ENCODE measurements around the gene KCNH6.

The KCNH6 gene, protein sequence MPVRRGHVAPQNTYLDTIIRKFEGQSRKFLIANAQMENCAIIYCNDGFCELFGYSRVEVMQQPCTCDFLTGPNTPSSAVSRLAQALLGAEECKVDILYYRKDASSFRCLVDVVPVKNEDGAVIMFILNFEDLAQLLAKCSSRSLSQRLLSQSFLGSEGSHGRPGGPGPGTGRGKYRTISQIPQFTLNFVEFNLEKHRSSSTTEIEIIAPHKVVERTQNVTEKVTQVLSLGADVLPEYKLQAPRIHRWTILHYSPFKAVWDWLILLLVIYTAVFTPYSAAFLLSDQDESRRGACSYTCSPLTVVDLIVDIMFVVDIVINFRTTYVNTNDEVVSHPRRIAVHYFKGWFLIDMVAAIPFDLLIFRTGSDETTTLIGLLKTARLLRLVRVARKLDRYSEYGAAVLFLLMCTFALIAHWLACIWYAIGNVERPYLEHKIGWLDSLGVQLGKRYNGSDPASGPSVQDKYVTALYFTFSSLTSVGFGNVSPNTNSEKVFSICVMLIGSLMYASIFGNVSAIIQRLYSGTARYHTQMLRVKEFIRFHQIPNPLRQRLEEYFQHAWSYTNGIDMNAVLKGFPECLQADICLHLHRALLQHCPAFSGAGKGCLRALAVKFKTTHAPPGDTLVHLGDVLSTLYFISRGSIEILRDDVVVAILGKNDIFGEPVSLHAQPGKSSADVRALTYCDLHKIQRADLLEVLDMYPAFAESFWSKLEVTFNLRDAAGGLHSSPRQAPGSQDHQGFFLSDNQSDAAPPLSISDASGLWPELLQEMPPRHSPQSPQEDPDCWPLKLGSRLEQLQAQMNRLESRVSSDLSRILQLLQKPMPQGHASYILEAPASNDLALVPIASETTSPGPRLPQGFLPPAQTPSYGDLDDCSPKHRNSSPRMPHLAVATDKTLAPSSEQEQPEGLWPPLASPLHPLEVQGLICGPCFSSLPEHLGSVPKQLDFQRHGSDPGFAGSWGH

DNA sequence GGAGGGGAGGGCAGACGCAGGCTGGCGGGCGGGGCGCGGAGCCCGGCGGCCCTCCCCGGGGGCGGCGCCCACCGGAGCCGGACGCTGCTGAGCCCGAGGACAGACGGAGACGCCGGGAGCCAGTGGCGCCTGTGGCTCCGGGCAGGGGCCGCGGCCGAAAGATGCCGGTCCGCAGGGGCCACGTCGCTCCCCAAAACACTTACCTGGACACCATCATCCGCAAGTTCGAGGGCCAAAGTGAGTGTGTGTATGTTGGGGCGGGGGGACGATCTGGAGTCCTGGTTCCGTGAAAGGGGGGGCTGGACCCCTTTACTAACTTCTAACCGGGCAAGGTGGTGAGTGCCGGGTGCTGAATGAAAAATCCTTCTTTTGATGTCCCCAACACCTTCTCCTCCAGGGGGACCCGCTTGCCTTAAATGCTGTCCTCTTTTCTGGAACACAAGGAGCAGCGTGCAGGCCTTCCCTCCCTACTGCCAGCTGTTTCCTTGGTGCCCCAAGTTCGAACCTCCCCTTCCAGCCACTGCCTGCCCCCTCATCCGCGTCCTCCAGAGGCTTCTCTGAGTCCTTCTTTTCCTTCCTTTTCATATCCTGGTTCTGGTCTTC is at the start of gene KCNH6:
KCNH6 (plus strand) TSS at position 106 of the 603 bp plus-strand sequence; CDS start at position 162, 56 bp downstream.
- no peak for DNase-seq (ENCODE audit: low read depth)

DNA sequence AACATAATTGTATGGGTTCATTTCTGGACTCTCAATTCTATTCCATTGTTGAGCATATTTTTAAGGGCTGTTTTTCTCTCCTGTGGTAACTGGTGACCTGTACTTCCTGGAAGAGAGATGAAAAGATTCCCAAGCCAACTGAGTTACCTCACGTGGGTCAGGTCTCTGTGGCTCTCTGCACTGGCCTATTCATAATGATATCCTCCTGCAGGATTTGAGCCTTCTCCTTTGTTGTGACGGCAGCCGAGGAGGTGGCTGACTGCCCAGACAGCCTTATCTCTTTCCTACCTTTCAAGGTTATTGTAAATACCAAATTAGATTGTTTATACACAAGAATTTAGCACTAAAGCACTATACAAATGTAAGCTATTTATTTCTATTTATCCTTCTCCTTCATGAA is 49.0 kb upstream of the KCNH6 start:
- no peak for DNase-seq (ENCODE audit: low read depth)

DNA sequence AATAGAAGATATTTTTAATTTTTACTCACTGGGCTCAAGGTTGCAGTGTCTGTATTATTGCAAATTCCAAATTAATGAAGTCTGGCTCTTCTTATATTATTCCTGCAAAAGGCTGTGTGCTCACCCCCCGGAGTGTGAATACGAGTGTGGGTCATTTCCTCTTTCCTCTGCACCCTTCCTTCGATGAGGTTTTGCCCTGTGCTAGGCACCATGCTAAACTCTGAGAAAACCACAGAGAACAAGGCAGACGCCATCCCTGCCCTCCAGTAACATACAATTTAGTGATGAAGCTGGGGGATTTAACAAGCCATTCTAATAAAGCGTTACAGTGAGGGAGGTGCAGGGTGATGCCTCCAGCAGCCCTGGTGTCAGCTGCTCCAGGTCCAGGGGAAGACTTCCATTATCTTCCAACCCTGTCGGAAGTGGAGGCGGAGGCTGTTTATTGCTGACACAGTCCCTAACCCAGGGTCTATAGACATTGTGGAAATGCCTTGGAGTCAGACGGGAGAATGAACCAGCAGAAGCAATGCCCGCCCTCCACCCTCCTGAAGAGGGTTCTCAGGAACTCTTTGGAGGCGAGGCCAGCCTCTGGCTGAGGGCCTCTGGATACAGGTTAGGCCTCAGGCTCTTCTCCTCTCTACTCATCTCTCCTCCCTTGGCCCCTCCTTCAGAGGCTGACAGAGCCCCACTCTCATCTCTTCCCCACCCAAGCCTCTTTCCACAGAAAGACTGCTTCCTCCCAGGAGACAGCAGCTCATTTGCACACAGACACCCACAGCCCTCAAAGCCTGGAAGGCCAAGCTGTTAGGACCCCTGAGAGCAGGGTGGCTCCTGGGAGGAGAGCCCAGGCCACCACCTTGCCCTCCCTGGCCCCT is 48.3 kb upstream of the KCNH6 start:
- DNase-seq (ENCODE audit: low read depth) = no peak

DNA sequence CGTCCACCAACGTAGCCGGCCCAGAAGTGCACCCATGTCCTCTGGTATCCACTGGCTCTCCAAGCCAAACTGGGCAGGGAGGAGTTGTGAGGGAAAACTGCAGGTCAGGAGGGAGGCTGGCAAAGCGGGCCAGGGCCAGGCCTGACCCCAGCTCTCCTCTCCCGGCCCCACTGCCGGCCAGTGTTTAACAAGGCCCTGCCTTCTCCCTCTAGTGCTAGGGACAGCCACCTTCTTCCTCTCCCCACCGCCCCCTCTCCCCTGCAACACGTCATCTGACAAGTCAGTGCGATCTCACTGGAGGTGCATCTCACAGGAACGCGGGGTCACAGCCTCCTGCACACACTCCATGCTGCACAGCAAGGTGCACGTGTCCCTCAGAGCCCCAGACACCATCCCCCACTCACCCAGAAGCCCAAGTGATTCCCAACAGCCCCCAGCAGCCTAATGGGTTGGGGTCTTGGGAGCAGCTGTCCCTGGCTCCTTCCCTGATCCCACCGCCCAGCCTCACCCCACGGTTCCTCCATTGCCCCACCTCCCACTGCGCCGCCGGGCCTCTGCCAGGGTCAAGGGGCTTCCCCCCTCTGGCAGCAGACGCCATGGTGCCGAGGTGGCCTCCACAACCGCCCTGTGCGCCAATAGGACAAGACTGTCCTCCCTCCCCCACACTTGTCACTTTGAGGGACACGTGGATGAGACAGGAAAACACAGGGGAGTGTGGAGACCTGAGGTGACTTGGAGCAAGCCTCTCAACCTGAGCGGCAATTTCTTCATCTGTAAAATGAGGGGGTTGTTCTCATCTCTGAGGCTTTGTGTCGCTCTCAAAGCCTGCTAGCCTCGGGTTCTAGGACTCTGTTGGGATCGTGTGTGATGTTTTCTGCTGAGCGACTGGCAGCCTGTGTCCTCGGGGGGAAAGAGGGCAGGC is 47.4 kb upstream of the KCNH6 start:
- DNase-seq (ENCODE audit: low read depth) = no peak

DNA sequence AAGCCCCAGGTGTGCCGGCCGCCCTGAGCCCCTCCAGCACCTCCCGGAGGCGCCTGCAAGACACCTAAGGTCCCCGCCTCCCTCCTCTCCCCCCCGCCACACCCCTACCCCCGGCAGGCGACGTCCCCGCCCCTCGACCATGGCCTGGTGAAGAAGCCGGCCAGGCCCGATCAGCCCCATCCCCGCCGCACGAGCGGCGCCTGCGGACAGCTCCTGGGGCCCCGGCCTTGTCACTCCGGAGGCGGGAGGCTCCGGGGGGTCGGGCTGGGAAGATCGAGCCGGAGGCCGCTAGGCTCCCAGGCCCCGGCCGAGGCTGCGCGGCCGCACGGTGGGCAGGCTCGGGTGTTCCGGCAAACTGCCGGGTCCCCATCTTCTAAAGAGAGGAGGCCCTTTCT is 46.7 kb upstream of the KCNH6 start:
- DNase-seq (ENCODE audit: low read depth) = no peak

DNA sequence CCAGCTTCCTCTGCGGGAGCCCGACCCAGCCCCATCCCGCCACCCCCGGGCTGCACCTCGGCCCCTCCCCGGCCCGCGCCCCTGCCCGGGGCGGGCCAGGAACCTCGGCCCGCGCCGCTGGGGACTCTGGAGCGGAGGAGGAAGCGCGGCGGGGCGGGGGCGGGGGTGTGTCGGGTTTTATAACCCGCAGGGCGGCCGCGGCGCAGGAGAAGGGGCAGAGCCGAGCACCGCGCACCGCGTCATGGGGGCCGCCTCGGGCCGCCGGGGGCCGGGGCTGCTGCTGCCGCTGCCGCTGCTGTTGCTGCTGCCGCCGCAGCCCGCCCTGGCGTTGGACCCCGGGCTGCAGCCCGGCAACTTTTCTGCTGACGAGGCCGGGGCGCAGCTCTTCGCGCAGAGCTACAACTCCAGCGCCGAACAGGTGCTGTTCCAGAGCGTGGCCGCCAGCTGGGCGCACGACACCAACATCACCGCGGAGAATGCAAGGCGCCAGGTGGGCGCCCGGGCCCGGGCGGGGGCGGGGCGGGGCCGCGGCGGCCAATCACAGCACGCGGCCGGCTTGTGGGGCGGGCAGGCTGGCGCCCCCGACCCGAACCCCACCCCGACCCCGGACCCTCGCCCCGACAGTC is 46.2 kb upstream of the KCNH6 start, which contains the start of gene ACE:
ACE (plus strand) TSS at position 208 of the 626 bp plus-strand sequence; CDS start at position 242, 34 bp downstream.
- no peak for DNase-seq (ENCODE audit: low read depth)

DNA sequence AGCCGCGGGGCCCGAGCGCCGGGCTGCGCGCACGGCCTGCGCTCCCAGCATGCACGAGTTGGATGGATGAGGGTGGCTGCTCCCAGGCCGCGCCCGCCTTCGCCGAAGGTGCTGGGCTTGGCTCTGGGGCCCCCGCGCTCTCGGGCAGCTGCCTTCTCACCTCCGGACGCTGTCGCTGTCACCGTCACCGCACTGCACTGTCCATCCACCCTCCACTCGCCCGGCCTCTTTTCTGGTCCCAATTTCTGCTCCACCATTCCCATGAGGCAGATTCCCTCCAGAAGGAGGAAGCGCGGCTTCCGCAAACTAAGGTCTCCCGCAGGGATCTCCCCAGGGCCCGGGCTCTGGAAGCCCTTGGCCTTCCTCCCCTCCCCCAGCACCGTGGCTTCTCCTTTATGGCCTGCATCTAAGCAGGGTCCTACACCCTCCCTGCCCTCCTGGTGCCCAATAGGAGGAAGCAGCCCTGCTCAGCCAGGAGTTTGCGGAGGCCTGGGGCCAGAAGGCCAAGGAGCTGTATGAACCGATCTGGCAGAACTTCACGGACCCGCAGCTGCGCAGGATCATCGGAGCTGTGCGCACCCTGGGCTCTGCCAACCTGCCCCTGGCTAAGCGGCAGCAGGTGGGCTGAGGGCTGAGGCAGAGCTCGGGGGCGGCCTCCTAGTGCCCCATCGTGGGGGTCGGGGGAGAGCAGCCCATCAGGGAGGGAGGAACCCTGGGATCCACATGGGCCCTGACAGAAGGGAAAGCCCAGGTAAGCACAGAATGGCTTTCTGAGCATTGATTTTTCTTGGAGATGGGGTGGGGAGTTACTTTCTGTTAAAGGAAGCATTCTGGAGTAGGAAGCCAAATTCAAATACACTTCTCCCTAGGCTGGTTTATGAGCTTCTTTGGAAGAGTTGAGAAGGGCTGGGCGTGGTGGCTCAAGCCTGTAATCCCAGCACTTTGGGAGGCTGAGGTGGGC is 45.4 kb upstream of the KCNH6 start:
- no peak for DNase-seq (ENCODE audit: low read depth)

DNA sequence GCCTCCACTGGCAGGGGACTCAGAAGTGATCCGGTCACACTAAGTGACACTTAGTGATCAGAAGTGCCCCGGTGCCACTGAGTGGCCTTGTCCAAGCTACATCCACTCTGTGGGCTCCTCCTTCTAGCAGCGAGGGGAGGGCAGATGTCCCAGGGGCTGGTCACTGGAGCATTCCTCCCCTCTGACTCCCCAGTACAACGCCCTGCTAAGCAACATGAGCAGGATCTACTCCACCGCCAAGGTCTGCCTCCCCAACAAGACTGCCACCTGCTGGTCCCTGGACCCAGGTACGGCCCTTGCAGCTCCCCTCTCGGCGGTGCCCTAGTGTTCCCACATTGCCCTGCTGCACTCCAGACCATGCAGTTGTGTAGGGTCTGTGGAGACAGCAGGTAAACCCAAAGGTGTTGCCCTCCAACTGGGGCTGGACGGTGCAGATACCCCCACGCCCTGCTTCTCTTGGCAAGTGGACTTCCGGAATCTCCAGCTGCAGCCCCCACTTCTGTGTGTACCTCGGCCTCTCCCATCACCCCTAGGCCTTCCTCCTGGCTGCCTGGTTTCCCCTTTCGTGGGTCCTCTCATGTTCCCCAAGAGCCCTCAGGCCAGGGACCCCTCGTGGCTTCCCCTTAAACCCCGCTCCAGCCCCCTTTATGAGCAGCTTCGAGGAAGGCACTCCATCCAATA is 44.2 kb upstream of the KCNH6 start:
- peak; percentile 70 for DNase-seq (ENCODE audit: low read depth)

DNA sequence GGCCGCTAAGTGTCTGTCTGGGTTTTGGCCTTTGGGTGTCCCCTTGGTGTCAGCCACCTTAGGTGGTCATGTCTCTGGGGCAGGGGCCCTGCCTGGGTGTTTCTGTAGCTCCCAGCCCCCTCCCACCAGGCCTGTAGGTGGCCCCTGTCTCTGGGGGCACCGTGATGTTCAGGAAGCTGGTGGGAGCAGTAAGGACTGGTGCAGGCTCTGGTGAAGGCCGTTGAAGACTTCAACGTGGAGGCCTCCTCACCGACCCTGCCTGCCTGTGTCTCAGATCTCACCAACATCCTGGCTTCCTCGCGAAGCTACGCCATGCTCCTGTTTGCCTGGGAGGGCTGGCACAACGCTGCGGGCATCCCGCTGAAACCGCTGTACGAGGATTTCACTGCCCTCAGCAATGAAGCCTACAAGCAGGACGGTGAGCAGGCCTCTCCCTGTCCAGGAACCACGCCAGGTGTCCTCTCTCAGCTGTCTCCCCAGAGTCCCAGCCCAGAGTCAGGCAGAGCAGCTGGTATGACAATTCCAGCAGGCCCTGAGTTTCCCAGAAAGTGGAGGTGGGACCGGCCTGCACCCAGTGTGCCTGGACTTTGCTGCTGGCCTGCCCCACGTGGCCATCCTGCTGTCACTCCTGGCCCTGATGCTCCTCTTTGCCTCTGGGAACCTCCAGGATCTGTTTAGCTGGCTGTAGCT is 43.5 kb upstream of the KCNH6 start:
- no peak for DNase-seq (ENCODE audit: low read depth)

DNA sequence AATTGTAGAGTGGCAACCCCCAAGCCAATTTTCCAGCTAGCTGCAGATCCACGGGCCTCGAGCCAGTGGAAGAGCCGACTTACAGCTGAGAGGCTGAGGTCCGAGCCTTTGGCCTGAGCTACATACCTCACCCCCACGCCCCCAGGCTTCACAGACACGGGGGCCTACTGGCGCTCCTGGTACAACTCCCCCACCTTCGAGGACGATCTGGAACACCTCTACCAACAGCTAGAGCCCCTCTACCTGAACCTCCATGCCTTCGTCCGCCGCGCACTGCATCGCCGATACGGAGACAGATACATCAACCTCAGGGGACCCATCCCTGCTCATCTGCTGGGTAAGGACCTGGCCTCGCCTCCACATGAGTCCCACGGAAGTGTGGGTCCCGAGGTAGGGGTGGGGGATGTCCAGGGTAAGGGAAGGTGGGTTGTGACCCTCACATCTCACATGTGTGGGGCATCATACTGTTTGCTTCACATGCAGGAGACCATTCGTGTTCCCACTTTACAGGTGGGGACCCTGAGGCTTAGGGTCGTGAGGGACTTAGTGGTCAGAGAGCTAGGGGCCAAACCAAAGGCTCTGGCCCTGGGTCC is 42.9 kb upstream of the KCNH6 start:
- no peak for DNase-seq (ENCODE audit: low read depth)

DNA sequence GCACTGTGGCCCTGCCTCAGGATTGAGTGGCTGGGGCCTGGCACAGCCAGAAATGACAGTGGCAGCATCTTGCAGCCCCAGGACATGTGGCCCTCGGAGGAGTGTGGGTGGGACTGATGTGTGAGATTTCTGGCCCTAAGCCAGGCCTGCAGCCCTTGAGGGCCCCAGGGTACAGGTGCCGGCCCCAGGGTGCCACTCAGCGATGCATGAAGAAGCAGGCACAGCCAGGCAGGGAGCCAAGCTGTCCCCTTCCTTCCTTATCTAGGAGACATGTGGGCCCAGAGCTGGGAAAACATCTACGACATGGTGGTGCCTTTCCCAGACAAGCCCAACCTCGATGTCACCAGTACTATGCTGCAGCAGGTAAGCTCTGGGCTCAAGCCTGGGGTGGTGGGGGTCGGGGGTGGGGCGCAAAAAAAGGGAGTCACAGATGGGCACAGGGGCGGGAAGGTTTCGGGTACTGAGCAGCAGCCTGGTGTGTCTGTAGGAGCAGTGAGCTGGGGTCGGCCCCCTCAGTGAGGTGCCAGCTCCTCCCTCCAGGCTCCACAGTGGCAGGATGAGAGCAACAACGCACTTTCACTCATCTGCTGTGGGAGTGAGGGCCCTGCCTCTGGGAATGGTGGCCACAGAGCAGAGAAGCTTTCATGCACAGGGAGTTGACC is 42.2 kb upstream of the KCNH6 start:
- no peak for DNase-seq (ENCODE audit: low read depth)

DNA sequence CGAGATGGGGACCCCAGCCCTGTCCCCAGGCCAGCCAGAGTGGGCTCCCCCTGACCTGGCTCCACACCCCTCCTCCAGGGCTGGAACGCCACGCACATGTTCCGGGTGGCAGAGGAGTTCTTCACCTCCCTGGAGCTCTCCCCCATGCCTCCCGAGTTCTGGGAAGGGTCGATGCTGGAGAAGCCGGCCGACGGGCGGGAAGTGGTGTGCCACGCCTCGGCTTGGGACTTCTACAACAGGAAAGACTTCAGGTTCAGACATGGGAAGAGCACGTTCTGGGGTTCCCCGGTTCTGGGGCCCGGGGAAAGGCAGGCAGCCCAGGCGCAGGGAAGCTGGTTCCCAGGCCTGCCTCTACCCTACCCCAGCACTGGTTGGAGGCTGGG is 41.7 kb upstream of the KCNH6 start:
- no peak for DNase-seq (ENCODE audit: low read depth)

DNA sequence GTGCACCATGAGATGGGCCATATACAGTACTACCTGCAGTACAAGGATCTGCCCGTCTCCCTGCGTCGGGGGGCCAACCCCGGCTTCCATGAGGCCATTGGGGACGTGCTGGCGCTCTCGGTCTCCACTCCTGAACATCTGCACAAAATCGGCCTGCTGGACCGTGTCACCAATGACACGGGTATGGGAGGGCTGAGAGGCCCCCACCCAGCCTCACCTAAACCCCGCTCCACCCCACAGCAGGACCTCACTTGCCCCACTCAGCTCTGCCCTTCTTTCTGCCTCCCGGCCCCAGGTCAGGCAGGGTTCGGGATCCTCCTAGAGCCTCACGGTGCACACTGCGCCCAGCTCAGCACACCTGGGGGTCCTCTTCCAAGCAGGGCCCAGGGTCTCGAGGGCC is 40.6 kb upstream of the KCNH6 start:
- no peak for DNase-seq (ENCODE audit: low read depth)

DNA sequence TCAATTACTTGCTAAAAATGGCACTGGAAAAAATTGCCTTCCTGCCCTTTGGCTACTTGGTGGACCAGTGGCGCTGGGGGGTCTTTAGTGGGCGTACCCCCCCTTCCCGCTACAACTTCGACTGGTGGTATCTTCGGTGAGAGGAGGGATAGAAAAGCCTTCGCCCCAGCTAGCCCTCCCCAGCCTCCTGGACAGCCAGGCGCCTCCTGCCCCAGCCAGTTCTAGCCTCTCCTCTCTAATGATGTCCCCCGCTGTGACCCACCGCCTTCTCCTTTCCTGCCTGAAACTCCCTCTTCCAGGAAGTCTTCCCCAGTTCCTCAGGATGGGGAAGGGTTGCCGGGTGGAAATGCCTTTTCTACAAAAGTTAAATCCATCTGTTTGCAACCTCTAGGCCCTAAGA is 40.1 kb upstream of the KCNH6 start:
- no peak for DNase-seq (ENCODE audit: low read depth)

DNA sequence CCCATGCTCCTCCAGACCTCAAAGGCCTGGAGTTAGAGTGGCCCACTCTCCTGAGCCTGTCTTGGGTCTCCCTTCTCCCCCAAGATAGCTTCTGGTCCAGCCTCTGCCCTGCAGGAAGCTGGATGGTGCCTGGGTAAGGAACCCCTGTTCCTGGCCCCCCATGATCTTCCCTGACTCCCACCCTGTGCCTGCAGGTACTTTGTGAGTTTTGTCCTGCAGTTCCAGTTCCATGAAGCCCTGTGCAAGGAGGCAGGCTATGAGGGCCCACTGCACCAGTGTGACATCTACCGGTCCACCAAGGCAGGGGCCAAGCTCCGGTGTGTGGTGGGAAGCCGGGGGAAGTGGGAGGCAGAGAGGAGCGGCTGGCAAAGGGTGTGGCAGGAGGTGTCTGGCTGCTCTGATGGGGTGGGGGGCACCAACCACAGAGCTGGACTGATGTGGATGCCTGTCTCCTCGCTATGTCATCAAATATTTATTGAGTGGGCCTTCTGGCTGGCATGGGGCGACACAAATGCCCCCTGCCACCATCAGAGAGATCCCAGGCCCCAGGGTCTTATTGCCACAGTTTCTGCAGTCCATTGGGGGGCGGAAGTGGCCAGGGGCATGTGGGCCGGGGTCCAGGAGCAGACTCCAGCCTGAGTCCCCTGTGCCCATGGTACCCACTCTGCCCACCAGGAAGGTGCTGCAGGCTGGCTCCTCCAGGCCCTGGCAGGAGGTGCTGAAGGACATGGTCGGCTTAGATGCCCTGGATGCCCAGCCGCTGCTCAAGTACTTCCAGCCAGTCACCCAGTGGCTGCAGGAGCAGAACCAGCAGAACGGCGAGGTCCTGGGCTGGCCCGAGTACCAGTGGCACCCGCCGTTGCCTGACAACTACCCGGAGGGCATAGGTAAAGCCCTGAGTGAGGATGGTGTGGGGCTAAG is 39.2 kb upstream of the KCNH6 start:
- DNase-seq (ENCODE audit: low read depth) = no peak
